HUDEP-2 (cell line): Measurements from ENCODE around the gene TMEM138.

Source experiments
- DNase-seq, 76 experiments: peaks; one replicate each; lab custom pipeline; 2025; ENCODE audit not compliant: unreplicated experiment in 76 of 76; lab: John Stamatoyannopoulos, UW

Gene TMEM138

GRCh38 chr11:61340979-61341378, 21.2 kb upstream of the TMEM138 start:
- DNase-seq, result no peak

- no peak for DNase-seq
These were observed 20.5 kb upstream of the TMEM138 start for GRCh38 chr11:61341706-61342105.

- no peak for DNase-seq
These were observed 19.9 kb upstream of the TMEM138 start for GRCh38 chr11:61342207-61342803.

GRCh38 chr11:61343792-61344745, 18.1 kb upstream of the TMEM138 start:
- DNase-seq, result peak in 2 of 76 experiments; percentile 7 to 14

GRCh38 chr11:61345170-61345610, 17.0 kb upstream of the TMEM138 start:
- DNase-seq, result no peak

GRCh38 chr11:61345954-61346843, 16.0 kb upstream of the TMEM138 start:
- DNase-seq, result peak in 62 of 76 experiments; percentile 13 to 77 (median 47)

- DNase-seq, result peak in 1 of 76 experiments; percentile 24
These were observed 14.2 kb upstream of the TMEM138 start for GRCh38 chr11:61347916-61348461.

GRCh38 chr11:61349189-61349751, 12.9 kb upstream of the TMEM138 start:
- DNase-seq, result no peak

- no peak for DNase-seq
These were observed 12.3 kb upstream of the TMEM138 start for GRCh38 chr11:61349916-61350315.

- DNase-seq, result no peak
These were observed 11.8 kb upstream of the TMEM138 start for GRCh38 chr11:61350336-61350735.

GRCh38 chr11:61350803-61351202, 11.4 kb upstream of the TMEM138 start:
- DNase-seq, result no peak

GRCh38 chr11:61352038-61352437, 10.1 kb upstream of the TMEM138 start:
- no peak for DNase-seq

GRCh38 chr11:61353131-61354067, 8.8 kb upstream of the TMEM138 start:
- peak in 38 of 76 experiments; percentile 7 to 59 (median 30) for DNase-seq

GRCh38 chr11:61354208-61354607, 8.0 kb upstream of the TMEM138 start:
- DNase-seq, result no peak

- no peak for DNase-seq
These were observed 5.5 kb upstream of the TMEM138 start for GRCh38 chr11:61356706-61357105.

- DNase-seq, result no peak
These were observed 4.8 kb upstream of the TMEM138 start for GRCh38 chr11:61357233-61357893.

- no peak for DNase-seq
These were observed 4.3 kb upstream of the TMEM138 start for GRCh38 chr11:61357894-61358239.

- DNase-seq, result no peak
These were observed 3.6 kb upstream of the TMEM138 start for GRCh38 chr11:61358566-61358965.

GRCh38 chr11:61359516-61359915, 2.7 kb upstream of the TMEM138 start:
- peak in 1 of 76 experiments; percentile 10 for DNase-seq
